Measurements from ENCODE around the gene RNF222.

Gene RNF222

GRCh38 chr17:8397636-8398035 lies at the start of gene RNF222:
Gene RNF222, minus strand, starts transcription at chr17:8397827. Its CDS starts 4,366 bp downstream, at chr17:8393461.
- DNase-seq, result no peak

DNA sequence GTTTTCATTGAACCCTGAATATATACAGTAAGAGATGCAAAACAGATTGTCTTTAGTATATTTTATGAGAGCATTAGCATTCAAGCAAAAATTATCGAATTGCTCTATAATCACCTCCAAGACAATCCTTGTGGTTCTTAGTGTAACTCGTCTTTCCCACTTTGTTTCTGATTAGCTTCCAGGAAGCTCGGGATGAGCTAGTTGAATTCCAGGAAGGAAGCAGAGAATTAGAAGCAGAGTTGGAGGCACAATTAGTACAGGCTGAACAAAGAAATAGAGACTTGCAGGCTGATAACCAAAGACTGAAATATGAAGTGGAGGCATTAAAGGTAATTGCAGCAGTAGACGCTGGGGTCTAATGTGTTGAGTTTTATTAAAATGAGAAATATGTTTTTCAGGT lies 47.9 kb upstream of the RNF222 start:
- no peak for DNase-seq

DNA sequence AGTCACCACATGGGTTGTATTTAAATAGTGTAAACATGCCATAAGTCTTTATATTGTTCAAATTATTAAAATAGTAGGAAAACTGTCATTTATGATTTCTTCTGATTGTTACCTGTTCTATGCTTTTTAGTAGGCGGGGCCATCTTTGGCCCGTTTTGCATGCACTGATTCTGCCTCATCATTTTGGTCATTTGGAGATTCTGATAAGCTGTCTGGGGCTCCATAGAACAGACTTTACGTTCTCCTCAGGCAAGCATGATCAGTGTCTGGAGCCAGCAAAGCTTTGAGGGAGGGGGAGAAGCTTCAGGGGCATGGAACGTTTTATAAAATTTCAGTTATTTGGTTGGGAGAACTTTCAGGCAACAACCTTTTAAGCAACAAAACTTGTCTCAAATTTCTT lies 46.9 kb upstream of the RNF222 start:
- no peak for DNase-seq

DNA sequence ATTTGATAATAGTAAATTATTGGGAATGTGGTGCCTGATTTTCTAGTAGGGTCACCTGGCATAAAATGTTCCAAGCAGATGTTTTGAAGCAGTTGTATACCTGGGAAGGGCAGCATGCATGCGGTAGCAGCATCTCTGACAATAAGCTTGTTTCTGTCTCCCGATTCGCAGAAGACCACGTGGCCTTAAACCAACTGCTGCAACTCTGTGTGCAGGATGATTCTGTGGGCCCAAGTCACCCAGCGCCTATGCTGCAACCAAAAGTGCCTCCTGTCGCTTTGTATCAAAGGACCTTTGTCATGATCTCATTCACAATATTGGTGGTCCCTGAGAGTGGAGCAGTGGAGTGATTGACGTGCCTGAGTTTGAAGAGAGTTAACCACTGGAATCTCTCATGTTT lies 46.1 kb upstream of the RNF222 start:
- DNase-seq, result no peak

GRCh38 chr17:8442310-8442709 lies 44.7 kb upstream of the RNF222 start:
- no peak for DNase-seq

GRCh38 chr17:8441690-8442089 lies 44.1 kb upstream of the RNF222 start:
- no peak for DNase-seq

DNA sequence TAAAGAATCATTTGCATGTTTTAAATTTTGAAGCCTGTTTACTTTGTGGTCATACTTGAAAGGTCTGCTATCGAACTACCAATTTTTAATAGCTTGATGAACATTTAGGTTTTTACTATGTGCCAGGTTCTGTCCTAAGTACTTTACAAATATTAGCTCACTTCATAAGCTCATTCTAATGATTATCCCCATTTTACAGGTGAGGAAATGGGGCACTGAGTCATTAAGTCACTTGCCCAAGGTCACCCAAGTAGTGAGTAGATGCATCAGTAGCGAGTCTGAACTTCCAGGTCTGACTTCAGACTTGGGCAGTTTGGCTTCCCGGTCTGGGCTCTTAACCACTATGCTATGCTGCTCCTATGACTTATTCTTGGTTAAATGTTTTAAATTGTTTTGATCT lies 42.1 kb upstream of the RNF222 start:
- DNase-seq, result no peak

DNA sequence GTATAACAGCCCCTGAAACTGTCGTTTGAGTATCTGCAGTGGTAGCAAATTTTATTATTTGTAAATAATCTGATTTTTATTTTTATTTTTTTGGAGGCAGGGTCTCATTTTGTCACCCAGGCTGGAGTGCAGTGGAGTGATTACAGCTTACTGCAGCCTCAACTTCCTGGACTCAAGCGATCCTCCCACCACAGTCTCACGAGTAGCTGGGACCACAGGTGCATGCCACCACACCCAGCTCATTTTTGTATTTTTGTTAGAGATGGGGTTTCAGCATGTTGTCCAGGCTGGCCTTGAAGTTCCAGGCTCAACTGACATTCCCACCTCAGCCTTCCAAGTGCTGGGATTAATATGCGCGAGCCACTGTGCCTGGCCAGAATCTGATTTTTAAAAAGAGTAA lies 40.8 kb upstream of the RNF222 start:
- DNase-seq, result no peak

- DNase-seq, result no peak
These were observed 39.2 kb upstream of the RNF222 start for GRCh38 chr17:8436844-8437171.

DNA sequence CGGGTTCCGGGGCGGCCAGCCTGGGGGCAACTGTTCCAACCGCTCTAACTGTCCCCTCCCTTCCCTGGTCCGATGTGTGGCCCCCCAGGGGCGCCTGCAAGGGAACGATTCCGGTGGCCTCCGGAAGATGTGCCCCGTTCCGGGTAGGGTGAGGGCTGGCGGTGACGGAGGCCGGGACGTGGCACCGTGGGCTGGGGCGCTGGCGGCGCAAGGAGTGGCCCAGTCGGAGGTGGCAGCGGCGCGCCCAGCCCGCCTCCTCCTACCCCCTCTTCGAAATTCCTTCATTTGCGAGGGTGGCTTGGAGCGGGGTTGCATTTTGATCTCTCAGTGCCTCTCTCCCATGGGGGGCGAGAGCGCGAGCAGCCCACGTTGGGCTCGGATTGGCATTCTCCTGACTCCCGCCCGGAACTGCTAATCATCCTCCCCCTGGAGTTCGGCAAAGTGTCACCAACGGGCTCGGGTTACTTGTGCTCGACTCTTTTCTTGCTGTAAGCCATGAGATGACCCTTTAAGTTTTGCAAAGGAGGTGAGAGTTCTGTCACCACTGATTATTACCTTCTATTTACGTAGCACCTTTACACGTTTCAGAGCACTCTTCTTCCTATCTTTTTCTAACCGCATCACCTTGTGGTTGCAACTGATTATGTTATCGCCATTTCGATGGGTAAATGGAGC lies 38.7 kb upstream of the RNF222 start:
- peak; percentile 66 for DNase-seq

- peak; percentile 99 for DNase-seq
These were observed 37.9 kb upstream of the RNF222 start, which contains the start of gene NDEL1 for GRCh38 chr17:8435245-8436168. Gene NDEL1, plus strand, starts transcription at chr17:8435884. Its CDS starts 8,388 bp downstream, at chr17:8444272.

DNA sequence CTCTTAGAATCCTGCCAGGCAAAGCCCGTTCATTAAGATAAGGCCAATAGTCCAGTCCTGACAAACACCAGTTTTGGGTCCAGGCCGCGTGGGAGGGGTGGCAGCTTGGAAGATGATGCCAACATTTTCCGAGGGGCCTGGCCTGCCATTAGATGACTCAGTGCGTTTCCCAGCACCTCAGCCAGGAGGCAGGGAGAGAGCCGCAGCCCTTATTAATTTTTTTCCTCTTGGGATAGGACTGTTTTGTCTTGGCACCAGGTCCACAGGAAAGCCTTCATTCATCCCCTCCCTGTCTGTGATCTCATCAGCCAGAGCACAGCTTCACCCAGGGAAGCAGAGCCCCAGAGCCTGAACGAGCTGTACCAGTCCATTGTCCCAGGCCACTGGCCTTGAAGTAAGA lies 33.3 kb upstream of the RNF222 start:
- no peak for DNase-seq

DNA sequence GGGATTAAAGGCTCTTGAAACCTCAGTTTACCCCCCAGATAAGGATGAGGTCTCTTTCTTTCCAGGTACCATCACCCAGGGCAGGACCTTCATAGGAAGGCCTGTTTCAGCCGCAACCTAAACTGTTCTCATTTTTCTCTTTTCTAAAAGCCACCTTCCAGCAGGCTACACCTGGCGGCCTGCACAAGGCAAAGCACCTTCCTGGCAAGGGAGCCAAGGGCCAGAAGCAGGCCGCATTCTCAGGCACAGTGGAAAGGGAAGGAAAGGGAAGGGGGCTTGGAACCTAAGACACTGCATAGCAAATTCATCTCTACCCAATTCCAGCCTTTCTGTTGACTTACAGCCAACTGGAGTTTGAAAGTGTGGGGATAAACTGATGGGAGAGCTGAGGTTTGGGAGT lies 29.2 kb upstream of the RNF222 start:
- no peak for DNase-seq

- no peak for DNase-seq
These were observed 28.6 kb upstream of the RNF222 start for GRCh38 chr17:8426094-8426720.

DNA sequence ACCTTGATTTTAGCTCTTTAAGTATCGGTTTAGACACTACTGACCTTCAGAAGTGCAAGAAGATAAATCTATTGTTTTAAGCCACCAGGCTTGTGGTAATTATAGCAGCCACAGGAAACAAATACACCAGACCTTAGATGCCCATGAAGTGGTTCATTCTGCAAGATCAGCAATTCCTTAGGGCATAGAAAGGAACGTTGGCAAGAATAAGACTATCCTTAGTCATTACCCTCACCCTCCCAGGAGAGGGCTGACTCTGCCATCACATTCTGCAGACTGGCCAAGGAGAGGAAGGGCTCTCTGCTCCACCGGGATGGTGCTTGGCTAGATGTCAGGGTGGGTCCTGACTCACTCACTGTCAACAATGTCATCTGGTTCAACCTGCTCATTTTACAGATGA lies 23.9 kb upstream of the RNF222 start:
- DNase-seq, result no peak

DNA sequence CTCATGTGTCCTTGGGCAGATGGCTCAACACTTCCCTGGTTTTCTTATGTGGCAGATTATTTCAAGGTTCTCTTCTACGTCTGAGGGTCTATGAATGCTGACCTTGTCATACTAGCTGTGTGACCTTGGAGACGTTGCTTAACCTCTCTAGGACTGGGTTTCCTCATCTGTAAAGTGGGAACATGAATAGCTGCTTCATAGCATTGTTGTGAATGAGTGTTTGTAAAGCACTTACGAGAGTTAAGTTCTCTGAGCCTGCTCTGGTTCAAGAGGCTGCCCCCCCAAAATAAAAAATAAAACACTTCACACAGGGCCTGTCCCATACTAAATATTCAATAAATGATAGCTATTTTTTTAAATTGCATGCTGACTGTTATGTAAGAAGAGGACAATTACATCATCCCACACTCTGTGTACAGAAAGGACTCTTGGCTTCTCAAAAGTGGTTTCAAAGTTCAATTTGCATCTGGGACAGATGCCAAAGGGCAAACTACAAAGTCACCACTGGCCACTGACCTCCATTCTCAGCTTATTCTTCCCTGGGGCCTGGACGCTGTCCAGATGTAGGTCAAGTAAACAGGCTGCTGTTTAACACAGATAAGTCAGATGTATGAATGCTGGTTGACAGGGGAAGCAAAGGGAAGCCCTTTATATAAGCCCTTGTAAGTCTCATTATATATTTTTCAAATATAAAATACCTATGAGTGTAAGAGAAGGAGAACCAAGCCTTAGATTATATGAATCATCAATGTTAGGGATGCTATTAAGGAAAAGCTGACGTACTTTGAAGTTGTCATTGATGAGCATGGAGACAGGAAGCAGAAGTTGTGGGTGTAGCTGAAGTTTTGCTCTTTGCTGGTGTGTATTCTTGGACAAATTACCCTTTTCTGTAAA lies 22.7 kb upstream of the RNF222 start:
- no peak for DNase-seq

GRCh38 chr17:8419305-8419704 lies 21.7 kb upstream of the RNF222 start:
- DNase-seq, result no peak

DNA sequence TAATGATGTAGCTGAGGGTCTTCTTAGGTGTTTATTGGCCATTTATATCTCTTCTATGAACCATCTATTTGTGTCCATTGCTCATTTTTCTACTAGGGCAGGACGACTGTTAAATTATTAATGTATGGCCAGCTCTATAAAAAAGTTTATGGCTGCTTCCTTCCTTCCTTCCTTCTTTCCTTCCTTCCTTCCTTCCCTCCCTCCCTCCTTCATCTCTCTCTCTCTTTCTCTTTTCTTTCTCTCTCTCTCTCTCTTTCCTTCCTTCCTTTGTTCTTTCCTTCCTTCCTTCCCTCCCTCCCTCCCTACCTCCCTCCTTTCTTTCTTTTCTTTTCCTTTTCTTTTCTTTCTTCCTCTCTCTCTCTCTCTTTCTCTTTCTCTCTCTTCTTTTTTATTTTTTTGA lies 20.8 kb upstream of the RNF222 start:
- DNase-seq, result no peak

- DNase-seq, result no peak
These were observed 20.2 kb upstream of the RNF222 start for GRCh38 chr17:8417806-8418205.

DNA sequence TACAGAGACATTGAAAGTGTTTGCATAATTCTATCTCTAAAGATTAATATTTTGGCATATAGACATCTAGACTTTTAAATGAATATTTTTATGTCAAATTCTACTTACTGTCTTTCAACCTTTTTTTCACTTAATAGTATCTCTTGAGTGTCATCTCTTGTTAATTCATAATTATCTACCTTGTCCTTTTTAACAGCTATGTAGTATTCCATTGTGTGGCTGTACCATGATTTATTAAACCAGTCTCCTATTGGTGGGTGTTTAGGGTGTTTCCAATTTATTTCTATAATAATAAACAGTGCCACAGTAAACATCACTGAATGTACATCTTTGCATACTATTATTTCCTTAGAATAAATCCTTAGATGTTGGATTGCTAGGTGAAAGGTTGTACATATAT lies 16.3 kb upstream of the RNF222 start:
- no peak for DNase-seq

- no peak for DNase-seq
These were observed 15.7 kb upstream of the RNF222 start for GRCh38 chr17:8413328-8413727.

DNA sequence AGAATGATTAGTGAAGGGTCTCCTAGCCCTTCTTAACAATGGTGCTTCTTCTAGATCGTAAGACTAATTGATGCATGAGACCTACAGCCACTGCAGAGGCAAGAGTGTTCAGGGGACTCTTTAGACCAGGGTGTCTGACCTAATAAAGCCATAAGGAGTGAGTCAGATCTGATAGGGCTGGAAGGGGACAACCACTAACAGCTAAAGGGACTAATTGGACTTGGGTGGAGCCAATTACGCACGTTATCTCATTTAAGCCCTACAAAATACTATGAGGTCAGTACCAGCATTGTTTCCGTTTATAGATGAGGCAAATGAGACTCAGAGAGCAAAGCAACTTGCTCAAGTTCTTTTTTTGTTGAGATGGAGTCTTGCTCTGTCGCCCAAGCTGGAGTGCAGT lies 14.5 kb upstream of the RNF222 start:
- DNase-seq, result no peak

GRCh38 chr17:8410883-8411238 lies 13.2 kb upstream of the RNF222 start:
- no peak for DNase-seq

Data from activated naive CD4-positive, alpha-beta T cell treated with anti-CD3 and anti-CD28 coated beads, Interleukin-2, amount 50 U/mL, for 16 hours (primary cell).